K562 (cell line): ENCODE measurements around the gene CRABP2. TPM values are rescaled to one million over a fixed set of nuclear protein-coding genes. Genes with fewer than 3 reads are reported as not detected.
A peak's percentile ranks its signal among the peaks of the same experiment; 100 is the strongest.

ENCODE experiments used
- NBN ChIP-seq: fragments of 450-650 bp; IDR thresholded peaks from 2 replicates; pipeline ENCODE4 v1.6.1; 2016; ENCODE audit warnings: low read depth, mild to moderate bottlenecking
- SNRNP70 ChIP-seq: fragments of 200-400 bp; formaldehyde crosslinking; optimal IDR thresholded peaks from 2 replicates; pipeline ENCODE3; 2017; ENCODE audit warnings: low read depth, low read length
- TAL1 ChIP-seq: fragments of 450-650 bp; IDR thresholded peaks from 2 replicates; pipeline ENCODE4 v1.6.1; 2016; ENCODE audit warnings: mild to moderate bottlenecking
- YY1 ChIP-seq, 3 experiments: IDR thresholded peaks; 2 replicates each; pipeline ENCODE4 v1.6.1; 2011; ENCODE audit warnings: low read length in 2 of 3, mild to moderate bottlenecking in 2 of 3, moderate library complexity in 2 of 3, borderline replicate concordance in 1 of 3, control low read depth in 1 of 3, low read depth in 1 of 3; ENCODE audit not compliant: insufficient read depth in 3 of 3, insufficient replicate concordance in 2 of 3, control insufficient read depth in 1 of 3, insufficient read length in 1 of 3; ENCODE audit errors: extremely low read depth in 1 of 3
- ZNF174 ChIP-seq: fragments of 250-450 bp; sonication (Bioruptor Pico); IDR thresholded peaks from 2 replicates; pipeline ENCODE4 v1.4.0; 2020; ENCODE audit warnings: mild to moderate bottlenecking
- polyA plus RNA-seq, 8 experiments: library from polyadenylated mRNA; depleted of rRNA in 4 of 8; stranded (reverse) in 5 of 8; unstranded in 3 of 8; fragments of >200 nt; fragmentation: Nextera tagmentation in 2 of 8; fragmentation: Illumina TruSeq in 1 of 8; extraction: Ambion mirVana in 2 of 8; extraction: Trizol in 1 of 8; gene quantifications; 2 replicates each; pipeline versions ENCODE4 v1.2.1 to v1.2.3, GENCODE V29; 2011 to 2014; ENCODE audit warnings: inconsistent platforms in 1 of 8, missing spikeins in 1 of 8
- total RNA-seq, 7 experiments: library from RNA; depleted of rRNA in 6 of 7; stranded (reverse); fragments of >200 nt in 6 of 7; fragmentation: Illumina TruSeq in 2 of 7; extraction: Trizol in 2 of 7; gene quantifications; 2 replicates each; pipeline versions ENCODE4 v1.2.1 to v1.2.3, GENCODE V29; 2011 to 2021; ENCODE audit warnings: low replicate concordance in 1 of 7
- TF ChIP-seq, protein P1 (sequence below): fragments of 450-650 bp; IDR thresholded peaks from 2 replicates; pipeline ENCODE4 v1.6.1; 2014; ENCODE audit warnings: low read depth, mild to moderate bottlenecking, moderate library complexity, borderline replicate concordance
- TF ChIP-seq, protein P2 (sequence below): fragments of 450-650 bp; formaldehyde crosslinking; IDR thresholded peaks from 2 replicates; pipeline ENCODE4 v1.4.0; 2020; ENCODE audit warnings: mild to moderate bottlenecking, moderate library complexity
- TF ChIP-seq, protein P3 (sequence below): fragments of 450-650 bp; IDR thresholded peaks from 2 replicates; pipeline ENCODE4 v1.6.1; 2016; ENCODE audit warnings: mild to moderate bottlenecking, moderate library complexity
- TF ChIP-seq, protein P4 (sequence below), 2 experiments: fragments of 450-650 bp in 1 of 2; sonication (generic) in 1 of 2; formaldehyde crosslinking in 1 of 2; IDR thresholded peaks in 1 of 2; conservative IDR thresholded peaks in 1 of 2; 2 replicates each; pipeline versions ENCODE4 v1.6.1 to v1.8.1; 2016 to 2023; ENCODE audit warnings: mild to moderate bottlenecking in 2 of 2, moderate library complexity in 2 of 2, inconsistent platforms in 1 of 2, missing genetic modification reagents in 1 of 2

The CRABP2 gene
- total and polyA plus RNA-seq, 9 of the 15 experiments (the other 6 are each of a cell fraction or from before 2014, with no cell fraction given) = 0.30 to 2.5 (median 0.82) TPM

DNA sequence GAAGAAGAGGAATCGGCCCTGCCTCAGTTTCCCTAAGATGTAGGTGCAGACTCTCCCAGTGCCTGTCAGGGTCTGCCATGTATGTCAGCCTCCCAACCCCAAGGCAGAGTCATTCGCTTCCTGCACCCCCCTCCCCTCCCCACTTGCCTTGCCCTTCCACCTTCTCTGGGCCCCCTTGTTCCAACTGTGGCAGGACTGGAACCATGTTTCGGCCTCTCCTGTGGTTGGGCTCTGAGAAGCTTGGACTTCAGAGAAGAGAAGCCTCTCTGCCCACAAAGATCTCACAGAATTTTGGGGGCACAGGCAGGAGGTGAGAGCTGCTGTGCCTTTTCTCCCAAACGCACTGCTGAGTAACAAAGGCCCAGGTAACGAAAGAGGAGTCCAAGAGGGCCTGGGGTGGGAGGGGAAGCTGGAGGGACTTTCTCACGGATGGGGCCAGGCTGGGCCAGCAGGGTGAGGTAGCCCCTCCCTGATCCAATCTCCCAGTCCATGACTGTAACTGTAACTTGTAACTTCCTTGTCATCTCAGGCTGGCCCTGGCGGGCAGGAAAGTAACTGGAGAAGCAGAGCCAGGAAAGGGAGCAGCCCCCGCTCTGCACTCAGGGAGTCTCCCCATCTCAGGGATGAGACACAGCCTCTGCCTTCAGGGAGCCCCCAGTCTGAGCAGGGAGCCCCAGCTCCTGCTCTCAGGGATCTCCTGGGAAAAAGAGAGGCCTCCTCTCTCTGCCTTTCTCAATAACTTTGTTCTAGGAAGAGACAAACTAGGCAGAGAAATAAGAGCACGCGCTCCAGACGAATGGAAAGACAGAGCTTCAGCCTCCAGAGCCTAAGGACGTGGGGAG lies 11.3 kb downstream of the CRABP2 start (continued):
- TF ChIP-seq, protein P1, sequence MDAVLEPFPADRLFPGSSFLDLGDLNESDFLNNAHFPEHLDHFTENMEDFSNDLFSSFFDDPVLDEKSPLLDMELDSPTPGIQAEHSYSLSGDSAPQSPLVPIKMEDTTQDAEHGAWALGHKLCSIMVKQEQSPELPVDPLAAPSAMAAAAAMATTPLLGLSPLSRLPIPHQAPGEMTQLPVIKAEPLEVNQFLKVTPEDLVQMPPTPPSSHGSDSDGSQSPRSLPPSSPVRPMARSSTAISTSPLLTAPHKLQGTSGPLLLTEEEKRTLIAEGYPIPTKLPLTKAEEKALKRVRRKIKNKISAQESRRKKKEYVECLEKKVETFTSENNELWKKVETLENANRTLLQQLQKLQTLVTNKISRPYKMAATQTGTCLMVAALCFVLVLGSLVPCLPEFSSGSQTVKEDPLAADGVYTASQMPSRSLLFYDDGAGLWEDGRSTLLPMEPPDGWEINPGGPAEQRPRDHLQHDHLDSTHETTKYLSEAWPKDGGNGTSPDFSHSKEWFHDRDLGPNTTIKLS = peak; percentile 34; the same call in 1 of the 2 replicates
- no peak for TF ChIP-seq ZNF174 (CRISPR knock-in tag)
- peak in 1 of 3 experiments; percentile 13 for TF ChIP-seq YY1 (IDR thresholded peaks at IDR 0.05; ENCODE audit: borderline replicate concordance in 1 of 3, control insufficient read depth in 1 of 3, extremely low read depth in 1 of 3, insufficient read depth in 3 of 3, insufficient read length in 1 of 3, insufficient replicate concordance in 2 of 3, low read depth in 1 of 3, low read length in 2 of 3)
- no peak for TF ChIP-seq SNRNP70
- peak; percentile 64; the same call in 1 of the 2 replicates for TF ChIP-seq NBN
- TF ChIP-seq, protein P2, sequence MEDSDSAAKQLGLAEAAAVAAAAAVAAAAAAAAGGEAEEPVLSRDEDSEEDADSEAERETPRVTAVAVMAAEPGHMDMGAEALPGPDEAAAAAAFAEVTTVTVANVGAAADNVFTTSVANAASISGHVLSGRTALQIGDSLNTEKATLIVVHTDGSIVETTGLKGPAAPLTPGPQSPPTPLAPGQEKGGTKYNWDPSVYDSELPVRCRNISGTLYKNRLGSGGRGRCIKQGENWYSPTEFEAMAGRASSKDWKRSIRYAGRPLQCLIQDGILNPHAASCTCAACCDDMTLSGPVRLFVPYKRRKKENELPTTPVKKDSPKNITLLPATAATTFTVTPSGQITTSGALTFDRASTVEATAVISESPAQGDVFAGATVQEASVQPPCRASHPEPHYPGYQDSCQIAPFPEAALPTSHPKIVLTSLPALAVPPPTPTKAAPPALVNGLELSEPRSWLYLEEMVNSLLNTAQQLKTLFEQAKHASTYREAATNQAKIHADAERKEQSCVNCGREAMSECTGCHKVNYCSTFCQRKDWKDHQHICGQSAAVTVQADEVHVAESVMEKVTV (CRISPR knock-in tag) = no peak
- TF ChIP-seq TAL1 = no peak
- TF ChIP-seq, protein P3, sequence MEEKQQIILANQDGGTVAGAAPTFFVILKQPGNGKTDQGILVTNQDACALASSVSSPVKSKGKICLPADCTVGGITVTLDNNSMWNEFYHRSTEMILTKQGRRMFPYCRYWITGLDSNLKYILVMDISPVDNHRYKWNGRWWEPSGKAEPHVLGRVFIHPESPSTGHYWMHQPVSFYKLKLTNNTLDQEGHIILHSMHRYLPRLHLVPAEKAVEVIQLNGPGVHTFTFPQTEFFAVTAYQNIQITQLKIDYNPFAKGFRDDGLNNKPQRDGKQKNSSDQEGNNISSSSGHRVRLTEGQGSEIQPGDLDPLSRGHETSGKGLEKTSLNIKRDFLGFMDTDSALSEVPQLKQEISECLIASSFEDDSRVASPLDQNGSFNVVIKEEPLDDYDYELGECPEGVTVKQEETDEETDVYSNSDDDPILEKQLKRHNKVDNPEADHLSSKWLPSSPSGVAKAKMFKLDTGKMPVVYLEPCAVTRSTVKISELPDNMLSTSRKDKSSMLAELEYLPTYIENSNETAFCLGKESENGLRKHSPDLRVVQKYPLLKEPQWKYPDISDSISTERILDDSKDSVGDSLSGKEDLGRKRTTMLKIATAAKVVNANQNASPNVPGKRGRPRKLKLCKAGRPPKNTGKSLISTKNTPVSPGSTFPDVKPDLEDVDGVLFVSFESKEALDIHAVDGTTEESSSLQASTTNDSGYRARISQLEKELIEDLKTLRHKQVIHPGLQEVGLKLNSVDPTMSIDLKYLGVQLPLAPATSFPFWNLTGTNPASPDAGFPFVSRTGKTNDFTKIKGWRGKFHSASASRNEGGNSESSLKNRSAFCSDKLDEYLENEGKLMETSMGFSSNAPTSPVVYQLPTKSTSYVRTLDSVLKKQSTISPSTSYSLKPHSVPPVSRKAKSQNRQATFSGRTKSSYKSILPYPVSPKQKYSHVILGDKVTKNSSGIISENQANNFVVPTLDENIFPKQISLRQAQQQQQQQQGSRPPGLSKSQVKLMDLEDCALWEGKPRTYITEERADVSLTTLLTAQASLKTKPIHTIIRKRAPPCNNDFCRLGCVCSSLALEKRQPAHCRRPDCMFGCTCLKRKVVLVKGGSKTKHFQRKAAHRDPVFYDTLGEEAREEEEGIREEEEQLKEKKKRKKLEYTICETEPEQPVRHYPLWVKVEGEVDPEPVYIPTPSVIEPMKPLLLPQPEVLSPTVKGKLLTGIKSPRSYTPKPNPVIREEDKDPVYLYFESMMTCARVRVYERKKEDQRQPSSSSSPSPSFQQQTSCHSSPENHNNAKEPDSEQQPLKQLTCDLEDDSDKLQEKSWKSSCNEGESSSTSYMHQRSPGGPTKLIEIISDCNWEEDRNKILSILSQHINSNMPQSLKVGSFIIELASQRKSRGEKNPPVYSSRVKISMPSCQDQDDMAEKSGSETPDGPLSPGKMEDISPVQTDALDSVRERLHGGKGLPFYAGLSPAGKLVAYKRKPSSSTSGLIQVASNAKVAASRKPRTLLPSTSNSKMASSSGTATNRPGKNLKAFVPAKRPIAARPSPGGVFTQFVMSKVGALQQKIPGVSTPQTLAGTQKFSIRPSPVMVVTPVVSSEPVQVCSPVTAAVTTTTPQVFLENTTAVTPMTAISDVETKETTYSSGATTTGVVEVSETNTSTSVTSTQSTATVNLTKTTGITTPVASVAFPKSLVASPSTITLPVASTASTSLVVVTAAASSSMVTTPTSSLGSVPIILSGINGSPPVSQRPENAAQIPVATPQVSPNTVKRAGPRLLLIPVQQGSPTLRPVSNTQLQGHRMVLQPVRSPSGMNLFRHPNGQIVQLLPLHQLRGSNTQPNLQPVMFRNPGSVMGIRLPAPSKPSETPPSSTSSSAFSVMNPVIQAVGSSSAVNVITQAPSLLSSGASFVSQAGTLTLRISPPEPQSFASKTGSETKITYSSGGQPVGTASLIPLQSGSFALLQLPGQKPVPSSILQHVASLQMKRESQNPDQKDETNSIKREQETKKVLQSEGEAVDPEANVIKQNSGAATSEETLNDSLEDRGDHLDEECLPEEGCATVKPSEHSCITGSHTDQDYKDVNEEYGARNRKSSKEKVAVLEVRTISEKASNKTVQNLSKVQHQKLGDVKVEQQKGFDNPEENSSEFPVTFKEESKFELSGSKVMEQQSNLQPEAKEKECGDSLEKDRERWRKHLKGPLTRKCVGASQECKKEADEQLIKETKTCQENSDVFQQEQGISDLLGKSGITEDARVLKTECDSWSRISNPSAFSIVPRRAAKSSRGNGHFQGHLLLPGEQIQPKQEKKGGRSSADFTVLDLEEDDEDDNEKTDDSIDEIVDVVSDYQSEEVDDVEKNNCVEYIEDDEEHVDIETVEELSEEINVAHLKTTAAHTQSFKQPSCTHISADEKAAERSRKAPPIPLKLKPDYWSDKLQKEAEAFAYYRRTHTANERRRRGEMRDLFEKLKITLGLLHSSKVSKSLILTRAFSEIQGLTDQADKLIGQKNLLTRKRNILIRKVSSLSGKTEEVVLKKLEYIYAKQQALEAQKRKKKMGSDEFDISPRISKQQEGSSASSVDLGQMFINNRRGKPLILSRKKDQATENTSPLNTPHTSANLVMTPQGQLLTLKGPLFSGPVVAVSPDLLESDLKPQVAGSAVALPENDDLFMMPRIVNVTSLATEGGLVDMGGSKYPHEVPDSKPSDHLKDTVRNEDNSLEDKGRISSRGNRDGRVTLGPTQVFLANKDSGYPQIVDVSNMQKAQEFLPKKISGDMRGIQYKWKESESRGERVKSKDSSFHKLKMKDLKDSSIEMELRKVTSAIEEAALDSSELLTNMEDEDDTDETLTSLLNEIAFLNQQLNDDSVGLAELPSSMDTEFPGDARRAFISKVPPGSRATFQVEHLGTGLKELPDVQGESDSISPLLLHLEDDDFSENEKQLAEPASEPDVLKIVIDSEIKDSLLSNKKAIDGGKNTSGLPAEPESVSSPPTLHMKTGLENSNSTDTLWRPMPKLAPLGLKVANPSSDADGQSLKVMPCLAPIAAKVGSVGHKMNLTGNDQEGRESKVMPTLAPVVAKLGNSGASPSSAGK = no peak
- TF ChIP-seq, protein P4, sequence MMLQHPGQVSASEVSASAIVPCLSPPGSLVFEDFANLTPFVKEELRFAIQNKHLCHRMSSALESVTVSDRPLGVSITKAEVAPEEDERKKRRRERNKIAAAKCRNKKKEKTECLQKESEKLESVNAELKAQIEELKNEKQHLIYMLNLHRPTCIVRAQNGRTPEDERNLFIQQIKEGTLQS (IDR thresholded peaks at IDR 0.05) = no peak
- TF ChIP-seq, protein P4 (CRISPR knock-in tag; conservative IDR thresholded peaks at IDR 0.05) = no peak
